ENCODE data around the gene GPR3. TPM values are rescaled to one million over a fixed set of nuclear protein-coding genes. Genes with fewer than 3 reads are reported as not detected.

GPR3 gene
- total RNA-seq, 1 experiment from 2014 or later, result 4.7 TPM

DNA sequence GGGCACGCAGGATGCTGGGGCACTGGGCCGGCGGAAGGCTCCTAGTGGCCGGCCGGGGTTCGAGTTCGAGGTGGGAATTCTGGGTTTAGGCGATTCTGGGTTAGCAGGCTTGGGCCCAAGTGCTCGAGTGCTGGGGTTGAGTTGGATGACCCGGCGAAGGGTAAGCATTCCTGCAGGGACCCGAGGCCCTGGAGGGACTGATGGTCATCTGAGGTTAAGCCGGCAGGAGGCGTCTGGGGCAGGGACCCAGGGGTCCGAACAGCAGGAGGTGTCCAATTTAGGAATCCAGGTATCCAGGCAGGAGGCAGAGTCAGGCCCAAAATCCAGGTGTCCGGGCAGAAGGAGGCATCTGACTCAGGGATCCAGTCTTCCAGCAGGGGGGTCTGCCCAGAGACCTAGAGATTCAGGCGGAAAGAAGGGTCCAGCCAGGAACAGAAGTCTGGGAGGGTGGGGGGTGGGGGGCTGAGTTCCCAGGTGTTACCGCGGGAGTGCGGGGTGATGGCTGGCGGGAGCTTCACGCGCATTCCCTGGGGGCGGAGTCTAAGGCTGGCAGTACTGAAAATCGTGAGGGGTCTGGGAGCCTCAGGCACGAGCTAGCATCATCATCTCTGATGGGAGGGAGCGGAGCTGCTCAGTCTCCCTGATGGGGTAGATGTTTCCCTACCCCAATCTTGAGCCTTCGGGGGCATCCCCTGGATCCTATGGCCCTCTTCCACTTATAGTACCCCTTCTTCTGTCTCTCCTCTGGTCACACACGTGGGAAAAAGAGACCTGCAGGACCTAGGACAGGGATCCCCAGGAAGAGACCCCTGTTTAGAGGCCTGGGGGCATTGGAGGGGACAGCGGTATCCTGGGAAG, 585 bp downstream of the GPR3 start:
- ATAC-seq, result peak; percentile 14
- H3K4me2 ChIP-seq (ENCODE audit: low read length), result peak overlapping the region; percentile 99
- POLR2A ChIA-PET (ENCODE audit: unreplicated experiment), result interaction anchor here (0.7 kb wide), 1 partner anchor 1875 kb away, joined by 5 read pairs; no protein-coding TSS in a partner anchor
- H3K9me2 ChIP-seq (replicated peaks; ENCODE audit: low read length), result no peaks in the 10 kb centered on the region
- H3F3A ChIP-seq (ENCODE audit: low read length, unreplicated experiment), result peaks cover 3% of the 10 kb centered on the region
- H3K79me2 ChIP-seq (ENCODE audit: low read length), result peaks cover 20% of the 10 kb centered on the region
- no peak for TF ChIP-seq EZH2phosphoT487 (IDR thresholded peaks at IDR 0.05; ENCODE audit: borderline replicate concordance, low read length)
- TF ChIP-seq, protein P1, sequence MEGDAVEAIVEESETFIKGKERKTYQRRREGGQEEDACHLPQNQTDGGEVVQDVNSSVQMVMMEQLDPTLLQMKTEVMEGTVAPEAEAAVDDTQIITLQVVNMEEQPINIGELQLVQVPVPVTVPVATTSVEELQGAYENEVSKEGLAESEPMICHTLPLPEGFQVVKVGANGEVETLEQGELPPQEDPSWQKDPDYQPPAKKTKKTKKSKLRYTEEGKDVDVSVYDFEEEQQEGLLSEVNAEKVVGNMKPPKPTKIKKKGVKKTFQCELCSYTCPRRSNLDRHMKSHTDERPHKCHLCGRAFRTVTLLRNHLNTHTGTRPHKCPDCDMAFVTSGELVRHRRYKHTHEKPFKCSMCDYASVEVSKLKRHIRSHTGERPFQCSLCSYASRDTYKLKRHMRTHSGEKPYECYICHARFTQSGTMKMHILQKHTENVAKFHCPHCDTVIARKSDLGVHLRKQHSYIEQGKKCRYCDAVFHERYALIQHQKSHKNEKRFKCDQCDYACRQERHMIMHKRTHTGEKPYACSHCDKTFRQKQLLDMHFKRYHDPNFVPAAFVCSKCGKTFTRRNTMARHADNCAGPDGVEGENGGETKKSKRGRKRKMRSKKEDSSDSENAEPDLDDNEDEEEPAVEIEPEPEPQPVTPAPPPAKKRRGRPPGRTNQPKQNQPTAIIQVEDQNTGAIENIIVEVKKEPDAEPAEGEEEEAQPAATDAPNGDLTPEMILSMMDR (conservative IDR thresholded peaks at IDR 0.05; ENCODE audit: low read depth, low read length), result peak; percentile 40
- peak; percentile 28 for DNase-seq
- H4K20me1 ChIP-seq (ENCODE audit: low read length), result no peaks in the 10 kb centered on the region
- peak overlapping the region; percentile 64 for H3K27ac ChIP-seq (ENCODE audit: low read length)
- no peaks in the 10 kb centered on the region for H3K36me3 ChIP-seq (ENCODE audit: low read depth, low read length)
- H3K4me1 ChIP-seq (ENCODE audit: insufficient read depth, low read length), result peaks cover 25% of the 10 kb centered on the region
- CTCF ChIA-PET, result no interaction called here
- H2AFZ ChIP-seq (ENCODE audit: low read length), result peak overlapping the region; percentile 98
- BruUV-seq (replicated peaks), result no TSS peak
- intact Hi-C loops (cut with micrococcal nuclease), result loop anchor here (1.0 kb wide), 1 partner anchor 94 kb away; no protein-coding TSS in a partner anchor
- peak overlapping the region; percentile 100 for H3K4me3 ChIP-seq (ENCODE audit: low read length)
- no peaks in the 10 kb centered on the region for H3K9me3 ChIP-seq (ENCODE audit: low read length)
- peak overlapping the region; percentile 97 for H3K9ac ChIP-seq (ENCODE audit: low read length)
- H3K27me3 ChIP-seq (ENCODE audit: low read length), result no peaks in the 10 kb centered on the region

DNA sequence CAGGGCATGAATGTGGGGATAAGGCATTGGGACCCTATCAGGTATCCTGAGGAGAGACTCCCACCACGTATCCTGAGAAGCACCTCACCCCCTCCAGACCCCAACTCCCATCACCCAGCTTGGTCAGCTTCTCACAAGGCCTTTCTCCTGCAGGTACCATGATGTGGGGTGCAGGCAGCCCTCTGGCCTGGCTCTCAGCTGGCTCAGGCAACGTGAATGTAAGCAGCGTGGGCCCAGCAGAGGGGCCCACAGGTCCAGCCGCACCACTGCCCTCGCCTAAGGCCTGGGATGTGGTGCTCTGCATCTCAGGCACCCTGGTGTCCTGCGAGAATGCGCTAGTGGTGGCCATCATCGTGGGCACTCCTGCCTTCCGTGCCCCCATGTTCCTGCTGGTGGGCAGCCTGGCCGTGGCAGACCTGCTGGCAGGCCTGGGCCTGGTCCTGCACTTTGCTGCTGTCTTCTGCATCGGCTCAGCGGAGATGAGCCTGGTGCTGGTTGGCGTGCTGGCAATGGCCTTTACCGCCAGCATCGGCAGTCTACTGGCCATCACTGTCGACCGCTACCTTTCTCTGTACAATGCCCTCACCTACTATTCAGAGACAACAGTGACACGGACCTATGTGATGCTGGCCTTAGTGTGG, 1.3 kb downstream of the GPR3 start:
- no peaks in the 10 kb centered on the region for H3K9me3 ChIP-seq (ENCODE audit: low read length)
- peak overlapping the region; percentile 100 for H3K4me3 ChIP-seq (ENCODE audit: low read length)
- H3K27me3 ChIP-seq (ENCODE audit: low read length), result no peaks in the 10 kb centered on the region
- peak overlapping the region; percentile 99 for H3K4me2 ChIP-seq (ENCODE audit: low read length)
- POLR2A ChIA-PET (ENCODE audit: unreplicated experiment), result interaction anchor here (0.7 kb wide), 1 partner anchor 1874 kb away, joined by 5 read pairs; no protein-coding TSS in a partner anchor
- H2AFZ ChIP-seq (ENCODE audit: low read length), result no peak overlapping the region
- H3K79me2 ChIP-seq (ENCODE audit: low read length), result peaks cover 20% of the 10 kb centered on the region
- peak overlapping the region; percentile 97; the same call in 1 of the 2 replicates for H3K9ac ChIP-seq (ENCODE audit: low read length)
- no peaks in the 10 kb centered on the region for H3K9me2 ChIP-seq (replicated peaks; ENCODE audit: low read length)
- intact Hi-C loops (cut with micrococcal nuclease), result no loop called here
- H3K4me1 ChIP-seq (ENCODE audit: insufficient read depth, low read length), result peaks cover 25% of the 10 kb centered on the region
- CTCF ChIA-PET, result interaction anchor here (2.3 kb wide), 1 partner anchor 94 kb away, joined by 25 read pairs; no protein-coding TSS in a partner anchor
- H3F3A ChIP-seq (ENCODE audit: low read length, unreplicated experiment), result peaks cover 3% of the 10 kb centered on the region
- no peaks in the 10 kb centered on the region for H4K20me1 ChIP-seq (ENCODE audit: low read length)
- no peak overlapping the region for H3K27ac ChIP-seq (ENCODE audit: low read length)
- no peaks in the 10 kb centered on the region for H3K36me3 ChIP-seq (ENCODE audit: low read depth, low read length)
- TF ChIP-seq, protein P1 (conservative IDR thresholded peaks at IDR 0.05; ENCODE audit: low read depth, low read length), result no peak
- no peak for TF ChIP-seq EZH2 (IDR thresholded peaks at IDR 0.05; ENCODE audit: low read length, unreplicated experiment)
- TF ChIP-seq EZH2phosphoT487 (IDR thresholded peaks at IDR 0.05; ENCODE audit: borderline replicate concordance, low read length), result no peak
- no TSS peak for BruUV-seq (replicated peaks)
- DNase-seq (no peak), ATAC-seq (no peak)

All from PC-3 (cell line).